ENCODE measurements around the gene DENR. TPM values are rescaled to one million over a fixed set of nuclear protein-coding genes. Genes with fewer than 3 reads are reported as not detected.
"Not testable (repeated sequence)": the region's sequence is repeated elsewhere in the genome, so short reads cannot be mapped to it uniquely, and the experiment has no call there.

DENR gene
- total and polyA plus RNA-seq, 9 donors = 13.0 to 35.5 (median 27.7) TPM

GRCh38 chr12:122793685-122794106 lies 41.1 kb downstream of the DENR start:
- H3K4me1 ChIP-seq (ENCODE audit: insufficient read depth) = no peaks in the 10 kb centered on the region
- no peaks in the 10 kb centered on the region for H3K36me3 ChIP-seq
- H3K4me3 ChIP-seq = no peak overlapping the region
- no peak for DNase-seq
- H3K27me3 ChIP-seq = no peaks in the 10 kb centered on the region
- intact Hi-C loops (cut with DNase I) = loop anchor here in 3 of 4 donors (10.0 kb wide), 2 partner anchors 151 to 161 kb away; no protein-coding TSS in a partner anchor
- H3K27ac ChIP-seq = no peak overlapping the region
- 14 to 20% (median 14%) methylated on average over 10 of the region's 10 CpGs for WGBS, 3 donors
- peak; percentile 33 to 72 (median 35) for TF ChIP-seq CTCF (IDR thresholded peaks at IDR 0.05)
- TF ChIP-seq EP300 (IDR thresholded peaks at IDR 0.05) = no peak
- H3K9me3 ChIP-seq = no peaks in the 10 kb centered on the region

- no peaks in the 10 kb centered on the region for H3K36me3 ChIP-seq
- H3K4me3 ChIP-seq = no peak overlapping the region
- H3K9me3 ChIP-seq = no peaks in the 10 kb centered on the region
- no peaks in the 10 kb centered on the region for H3K27me3 ChIP-seq
- H3K4me1 ChIP-seq (ENCODE audit: insufficient read depth) = no peaks in the 10 kb centered on the region
- H3K27ac ChIP-seq = no peak overlapping the region
- 72 to 76% (median 76%) methylated on average over 4 of the region's 4 CpGs for WGBS, 3 donors
- DNase-seq = no peak
- no peak for TF ChIP-seq POLR2A (IDR thresholded peaks at IDR 0.05)
- no peak for TF ChIP-seq CTCF (IDR thresholded peaks at IDR 0.05)
- TF ChIP-seq EP300 (IDR thresholded peaks at IDR 0.05) = no peak
- intact Hi-C loops (cut with DNase I) = loop anchor here in 3 of 4 donors (10.0 kb wide), 2 partner anchors 149 to 159 kb away; no protein-coding TSS in a partner anchor
Measured at GRCh38 chr12:122795807-122796206, 43.2 kb downstream of the DENR start.

GRCh38 chr12:122799641-122800243 lies 47.1 kb downstream of the DENR start:
- TF ChIP-seq POLR2A (IDR thresholded peaks at IDR 0.05) = no peak
- no peak for TF ChIP-seq CTCF (IDR thresholded peaks at IDR 0.05)
- TF ChIP-seq EP300 (IDR thresholded peaks at IDR 0.05) = no peak
- intact Hi-C loops (cut with DNase I) = loop anchor here in 3 of 4 donors (10.0 kb wide), 2 partner anchors 145 to 155 kb away; no protein-coding TSS in a partner anchor
- H3K36me3 ChIP-seq = no peaks in the 10 kb centered on the region
- no peak for DNase-seq
- H3K27ac ChIP-seq = no peak overlapping the region
- no peaks in the 10 kb centered on the region for H3K9me3 ChIP-seq
- H3K27me3 ChIP-seq = no peaks in the 10 kb centered on the region
- 84 to 95% (median 92%) methylated on average over 13 of the region's 13 CpGs for WGBS, 3 donors
- no peak overlapping the region for H3K4me3 ChIP-seq
- H3K4me1 ChIP-seq (ENCODE audit: insufficient read depth) = no peaks in the 10 kb centered on the region

- 72 to 81% (median 80%) methylated on average over 7 of the region's 7 CpGs for WGBS, 3 donors
- TF ChIP-seq POLR2A (IDR thresholded peaks at IDR 0.05) (no peak), CTCF (IDR thresholded peaks at IDR 0.05) (no peak), EP300 (IDR thresholded peaks at IDR 0.05) (no peak)
- no peaks in the 10 kb centered on the region for H3K36me3 ChIP-seq
- DNase-seq = no peak
- H3K27me3 ChIP-seq = no peaks in the 10 kb centered on the region
- intact Hi-C loops (cut with DNase I) = no loop called here
- H3K9me3 ChIP-seq = no peaks in the 10 kb centered on the region
- H3K27ac ChIP-seq = no peak overlapping the region
- no peaks in the 10 kb centered on the region for H3K4me1 ChIP-seq (ENCODE audit: insufficient read depth)
- no peak overlapping the region for H3K4me3 ChIP-seq
Measured at GRCh38 chr12:122803937-122804336, 51.3 kb downstream of the DENR start.

DNA sequence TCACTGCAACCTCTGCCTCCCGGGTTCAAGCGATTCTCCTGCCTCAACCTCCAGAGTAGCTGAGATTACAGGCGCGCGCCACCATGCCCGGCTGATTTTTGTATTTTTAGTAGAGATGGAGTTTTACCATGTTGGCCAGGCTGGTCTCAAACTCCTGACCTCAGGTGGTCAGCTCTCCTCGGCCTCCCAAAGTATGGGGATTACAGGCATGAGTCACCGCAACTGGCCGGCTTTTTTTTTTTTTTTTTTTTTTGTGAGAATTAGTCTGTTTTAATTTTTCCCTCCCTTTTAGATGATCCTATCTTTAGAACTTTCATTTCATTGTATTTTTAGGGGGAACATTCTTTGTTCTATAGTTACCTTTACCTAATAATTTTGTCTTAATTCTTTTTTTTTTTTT lies 52.3 kb downstream of the DENR start:
- WGBS, 3 donors = 94 to 95% (median 94%) methylated on average over 9 of the region's 9 CpGs
- DNase-seq; H3K4me1 ChIP-seq (ENCODE audit: insufficient read depth); H3K27me3 ChIP-seq; H3K9me3 ChIP-seq; intact Hi-C loops (cut with DNase I); H3K4me3 ChIP-seq; H3K27ac ChIP-seq; H3K36me3 ChIP-seq: not testable (repeated sequence)

All from ovary (tissue), 9 donors.